ENCODE results near the gene STAT5B. TPM values are rescaled to one million over a fixed set of nuclear protein-coding genes. Genes with fewer than 3 reads are reported as not detected.
"Not testable (repeated sequence)": the region's sequence is repeated elsewhere in the genome, so short reads cannot be mapped to it uniquely, and the experiment has no call there.

Gene STAT5B
- polyA plus RNA-seq, 3 donors = 28.5 to 103 (median 47.9) TPM

DNA sequence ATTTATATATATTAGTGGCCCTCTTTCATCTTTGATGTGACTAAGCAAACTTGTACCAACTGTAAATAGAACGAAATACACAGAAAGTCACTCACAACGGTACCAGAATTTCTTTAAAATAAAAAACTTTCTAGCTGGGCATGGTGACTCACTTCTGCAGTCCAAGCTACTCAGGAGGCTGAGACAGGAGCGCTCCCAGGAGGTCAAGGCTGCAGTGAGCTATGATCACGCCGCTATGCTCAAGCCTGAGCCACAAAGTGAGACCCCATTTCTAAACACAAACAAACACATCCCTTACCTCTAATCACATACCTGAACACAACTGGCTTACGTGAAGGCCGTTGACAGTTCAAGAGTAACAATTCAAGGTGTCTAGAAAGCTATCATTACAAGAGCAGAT is 29.7 kb downstream of the STAT5B start:
- Mint-ChIP-seq H3K9me3 (peaks cover 0 to 3% (median 0%) of the 10 kb centered on the region in 7 donors), H3K36me3 (peaks cover 0 to 2% of the 10 kb centered on the region in 2 donors), H3K4me1 (peaks cover 53% of the 10 kb centered on the region), H3K27me3 (ENCODE audit: low read depth in 3 of 3) (peaks cover 0 to 2% (median 0%) of the 10 kb centered on the region in 3 donors), H3K27ac (peak overlapping the region in 4 of 7 donors; percentile 48 to 95 (median 67)), H3K4me3 (no peak overlapping the region)
- peaks cover 23% of the 10 kb centered on the region for H4K20me1 ChIP-seq (ENCODE audit: insufficient read depth, low read length)
- H3K9me3 ChIP-seq (replicated peaks in 1 of 2; ENCODE audit: control insufficient read depth in 1 of 2, insufficient read depth in 1 of 2, low read length in 2 of 2) = no peaks in the 10 kb centered on the region
- H3K27me3 ChIP-seq (ENCODE audit: control insufficient read depth in 2 of 2, insufficient read depth in 2 of 2, low read length in 2 of 2) = no peaks in the 10 kb centered on the region
- H3K4me1 ChIP-seq (ENCODE audit: control insufficient read depth in 1 of 2, insufficient read depth in 2 of 2, low read length in 2 of 2) = peaks cover 33 to 41% of the 10 kb centered on the region in 2 donors
- WGBS (ENCODE audit: insufficient coverage) = 50% methylated on average over 6 of the region's 7 CpGs
- intact Hi-C loops (cut with micrococcal nuclease) = loop anchor here (5.0 kb wide), 1 partner anchor 41 kb away; the partner anchor contains the start of gene STAT5A (in 2 of the 2)
- H3K36me3 ChIP-seq (replicated peaks in 1 of 2; ENCODE audit: control insufficient read depth in 1 of 2, insufficient read depth in 2 of 2, low read length in 2 of 2) = no peaks in the 10 kb centered on the region
- no peak overlapping the region for H3K4me2 ChIP-seq (replicated peaks; ENCODE audit: extremely low read depth, low read length, poor library complexity, severe bottlenecking)
- peaks cover 90% of the 10 kb centered on the region for H3K79me2 ChIP-seq (ENCODE audit: insufficient read depth, low read length)
- H3K9ac ChIP-seq (ENCODE audit: insufficient read depth, low read length, poor library complexity, severe bottlenecking) = no peak overlapping the region
- no peak overlapping the region for H3K4me3 ChIP-seq (replicated peaks in 1 of 3; ENCODE audit: low read depth in 2 of 3, low read length in 3 of 3)
- peak overlapping the region in 1 of 2 donors; percentile 92 for H3K27ac ChIP-seq (ENCODE audit: low read depth in 1 of 2, low read length in 2 of 2)
- DNase-seq = no peak
- H2AFZ ChIP-seq (ENCODE audit: insufficient read depth, low read depth, low read length, poor library complexity, severe bottlenecking) = no peak overlapping the region
- TF ChIP-seq, protein P1, sequence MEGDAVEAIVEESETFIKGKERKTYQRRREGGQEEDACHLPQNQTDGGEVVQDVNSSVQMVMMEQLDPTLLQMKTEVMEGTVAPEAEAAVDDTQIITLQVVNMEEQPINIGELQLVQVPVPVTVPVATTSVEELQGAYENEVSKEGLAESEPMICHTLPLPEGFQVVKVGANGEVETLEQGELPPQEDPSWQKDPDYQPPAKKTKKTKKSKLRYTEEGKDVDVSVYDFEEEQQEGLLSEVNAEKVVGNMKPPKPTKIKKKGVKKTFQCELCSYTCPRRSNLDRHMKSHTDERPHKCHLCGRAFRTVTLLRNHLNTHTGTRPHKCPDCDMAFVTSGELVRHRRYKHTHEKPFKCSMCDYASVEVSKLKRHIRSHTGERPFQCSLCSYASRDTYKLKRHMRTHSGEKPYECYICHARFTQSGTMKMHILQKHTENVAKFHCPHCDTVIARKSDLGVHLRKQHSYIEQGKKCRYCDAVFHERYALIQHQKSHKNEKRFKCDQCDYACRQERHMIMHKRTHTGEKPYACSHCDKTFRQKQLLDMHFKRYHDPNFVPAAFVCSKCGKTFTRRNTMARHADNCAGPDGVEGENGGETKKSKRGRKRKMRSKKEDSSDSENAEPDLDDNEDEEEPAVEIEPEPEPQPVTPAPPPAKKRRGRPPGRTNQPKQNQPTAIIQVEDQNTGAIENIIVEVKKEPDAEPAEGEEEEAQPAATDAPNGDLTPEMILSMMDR (IDR thresholded peaks at IDR 0.05) = no peak

DNA sequence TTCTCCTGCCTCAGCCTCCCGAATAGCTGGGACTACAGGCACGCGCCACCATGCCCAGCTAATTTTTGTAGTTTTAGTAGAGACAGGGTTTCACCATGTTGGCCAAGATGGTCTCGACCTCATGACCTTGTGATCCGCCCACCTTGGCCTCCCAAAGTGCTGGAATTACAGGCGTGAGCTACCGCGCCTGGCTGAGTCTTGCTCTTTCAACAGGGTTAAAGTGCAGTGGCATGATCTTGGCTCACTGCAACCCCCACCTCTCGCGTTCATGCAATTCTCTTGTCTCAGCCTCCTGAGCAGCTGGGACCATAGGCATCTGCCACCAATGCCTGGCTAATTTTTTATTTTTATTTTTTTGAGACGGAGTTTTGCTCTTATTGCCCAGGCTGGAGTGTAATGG is 31.0 kb downstream of the STAT5B start:
- not testable (repeated sequence) for H3K4me3 ChIP-seq (replicated peaks in 1 of 3; ENCODE audit: low read depth in 2 of 3, low read length in 3 of 3); H3K36me3 Mint-ChIP-seq; H3K9me3 ChIP-seq (replicated peaks in 1 of 2; ENCODE audit: control insufficient read depth in 1 of 2, insufficient read depth in 1 of 2, low read length in 2 of 2); H3K36me3 ChIP-seq (replicated peaks in 1 of 2; ENCODE audit: control insufficient read depth in 1 of 2, insufficient read depth in 2 of 2, low read length in 2 of 2); H3K9ac ChIP-seq (ENCODE audit: insufficient read depth, low read length, poor library complexity, severe bottlenecking); DNase-seq; H3K4me3 Mint-ChIP-seq; H3K27me3 ChIP-seq (ENCODE audit: control insufficient read depth in 2 of 2, insufficient read depth in 2 of 2, low read length in 2 of 2); H3K4me2 ChIP-seq (replicated peaks; ENCODE audit: extremely low read depth, low read length, poor library complexity, severe bottlenecking); H2AFZ ChIP-seq (ENCODE audit: insufficient read depth, low read depth, low read length, poor library complexity, severe bottlenecking); H3K9me3 Mint-ChIP-seq; H3K27me3 Mint-ChIP-seq (ENCODE audit: low read depth in 3 of 3); H3K27ac Mint-ChIP-seq; H3K27ac ChIP-seq (ENCODE audit: low read depth in 1 of 2, low read length in 2 of 2)
- WGBS (ENCODE audit: insufficient coverage) = 98% methylated on average over 8 of the region's 11 CpGs
- H4K20me1 ChIP-seq (ENCODE audit: insufficient read depth, low read length) = peaks cover 36% of the 10 kb centered on the region
- intact Hi-C loops (cut with micrococcal nuclease) = loop anchor here (5.0 kb wide), 1 partner anchor 42 kb away; the partner anchor contains the start of gene STAT5A (in 2 of the 2)
- peaks cover 29% of the 10 kb centered on the region in 2 donors for H3K4me1 ChIP-seq (ENCODE audit: control insufficient read depth in 1 of 2, insufficient read depth in 2 of 2, low read length in 2 of 2)
- peaks cover 90% of the 10 kb centered on the region for H3K79me2 ChIP-seq (ENCODE audit: insufficient read depth, low read length)
- peaks cover 42% of the 10 kb centered on the region for H3K4me1 Mint-ChIP-seq

DNA sequence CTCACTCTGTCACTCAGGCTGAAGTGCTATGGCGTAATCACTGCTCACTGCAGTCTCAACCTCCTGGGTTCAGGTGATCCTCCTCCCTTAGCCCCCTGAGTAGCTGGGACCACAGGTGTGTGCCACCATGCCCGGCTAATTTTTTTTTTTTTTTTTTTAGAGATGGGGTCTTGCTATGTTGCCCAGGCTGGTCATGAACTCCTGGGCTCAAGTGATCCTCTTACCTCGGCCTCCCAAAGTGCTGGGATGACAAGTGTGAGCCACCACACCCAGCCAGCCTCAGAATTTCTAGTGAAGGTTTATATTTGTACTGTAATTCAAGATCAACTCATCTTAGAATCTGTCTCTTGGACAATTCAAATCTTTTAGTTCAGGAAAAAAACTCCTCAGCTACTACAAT is 32.1 kb downstream of the STAT5B start:
- H2AFZ ChIP-seq (ENCODE audit: insufficient read depth, low read depth, low read length, poor library complexity, severe bottlenecking); H3K36me3 Mint-ChIP-seq; H3K4me3 ChIP-seq (replicated peaks in 1 of 3; ENCODE audit: low read depth in 2 of 3, low read length in 3 of 3); intact Hi-C loops (cut with micrococcal nuclease); H3K9me3 Mint-ChIP-seq; H3K27me3 ChIP-seq (ENCODE audit: control insufficient read depth in 2 of 2, insufficient read depth in 2 of 2, low read length in 2 of 2); H3K27ac Mint-ChIP-seq; H3K9me3 ChIP-seq (replicated peaks in 1 of 2; ENCODE audit: control insufficient read depth in 1 of 2, insufficient read depth in 1 of 2, low read length in 2 of 2); H3K36me3 ChIP-seq (replicated peaks in 1 of 2; ENCODE audit: control insufficient read depth in 1 of 2, insufficient read depth in 2 of 2, low read length in 2 of 2); H3K4me2 ChIP-seq (replicated peaks; ENCODE audit: extremely low read depth, low read length, poor library complexity, severe bottlenecking); H3K27me3 Mint-ChIP-seq (ENCODE audit: low read depth in 3 of 3); H3K27ac ChIP-seq (ENCODE audit: low read depth in 1 of 2, low read length in 2 of 2); DNase-seq; H3K9ac ChIP-seq (ENCODE audit: insufficient read depth, low read length, poor library complexity, severe bottlenecking); H3K4me3 Mint-ChIP-seq: not testable (repeated sequence)
- peaks cover 32% of the 10 kb centered on the region for H3K4me1 Mint-ChIP-seq
- Histone ChIP-seq H3K4me1 (ENCODE audit: control insufficient read depth in 1 of 2, insufficient read depth in 2 of 2, low read length in 2 of 2) (peaks cover 19 to 22% of the 10 kb centered on the region in 2 donors), H4K20me1 (ENCODE audit: insufficient read depth, low read length) (peaks cover 47% of the 10 kb centered on the region), H3K79me2 (ENCODE audit: insufficient read depth, low read length) (peaks cover 90% of the 10 kb centered on the region)
- no CpG with 5 or more reads among the region's 3 CpGs for WGBS (ENCODE audit: insufficient coverage)
